Activated CD4-positive, alpha-beta T cell treated with anti-CD3 and anti-CD28 coated beads, Interleukin-2, amount 10 ng/mL, durations not matched to agents 24 days and 14 days (primary cell): ENCODE results near the gene MPPED2. TPM values are rescaled to one million over a fixed set of nuclear protein-coding genes. Genes with fewer than 3 reads are reported as not detected.
"Not testable (repeated sequence)": the region's sequence is repeated elsewhere in the genome, so short reads cannot be mapped to it uniquely, and the experiment has no call there.

ENCODE experiments used
- DNase-seq: peaks from one replicate; pipeline ENCODE4 v3.0.0; 2022
- H3K27ac Mint-ChIP-seq: one replicate; pipeline ENCODE4 v1.8.0; 2022; ENCODE audit warnings: mild to moderate bottlenecking, mixed read lengths
- H3K27me3 Mint-ChIP-seq: one replicate; pipeline ENCODE4 v1.8.0; 2022; ENCODE audit warnings: mixed read lengths
- H3K36me3 Mint-ChIP-seq: one replicate; pipeline ENCODE4 v1.8.0; 2022; ENCODE audit warnings: low read depth, mild to moderate bottlenecking, mixed read lengths
- H3K4me1 Mint-ChIP-seq: one replicate; pipeline ENCODE4 v1.8.0; 2021; ENCODE audit warnings: mixed read lengths
- H3K4me3 Mint-ChIP-seq: one replicate; pipeline ENCODE4 v1.8.0; 2022; ENCODE audit warnings: mild to moderate bottlenecking, moderate library complexity, mixed read lengths
- H3K9me3 Mint-ChIP-seq: one replicate; pipeline ENCODE4 v1.8.0; 2021; ENCODE audit warnings: mixed read lengths
- intact Hi-C: fragments of 100-400 bp; cut with micrococcal nuclease; formaldehyde crosslinking; loops from one replicate; pipeline ENCODE4 v1.15.1; 2023
- total RNA-seq: library from RNA; stranded (reverse); gene quantifications from 2 replicates; pipeline ENCODE4 v1.2.3, GENCODE V29; 2022

MPPED2 gene
- total RNA-seq, 1 donor from 2014 or later: not detected

DNA sequence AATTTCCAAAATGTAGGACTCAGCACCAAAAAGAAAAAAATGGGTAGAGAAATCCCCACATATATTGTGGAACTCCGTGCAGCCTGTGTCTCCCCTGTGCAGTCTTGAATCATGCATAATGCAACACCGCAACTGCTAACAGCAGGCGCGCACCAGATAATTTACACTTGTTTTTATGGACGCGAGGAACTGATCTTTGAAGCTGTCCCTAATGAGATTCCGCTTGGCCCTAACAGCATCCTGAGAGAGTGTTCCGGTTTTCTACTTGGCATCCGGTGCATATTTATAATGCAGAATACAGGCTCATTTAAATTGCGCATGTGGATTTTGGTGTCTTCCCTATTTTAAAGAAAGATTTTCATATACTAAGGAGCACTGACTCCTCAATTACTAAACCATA lies 21.1 kb downstream of the MPPED2 start:
- H3K27me3 Mint-ChIP-seq: no peaks in the 10 kb centered on the region
- no peak overlapping the region for H3K4me3 Mint-ChIP-seq
- no peaks in the 10 kb centered on the region for H3K9me3 Mint-ChIP-seq
- H3K36me3 Mint-ChIP-seq: no peaks in the 10 kb centered on the region
- H3K27ac Mint-ChIP-seq: no peak overlapping the region
- H3K4me1 Mint-ChIP-seq: no peaks in the 10 kb centered on the region
- no peak for DNase-seq
- intact Hi-C loops: no loop called here

DNA sequence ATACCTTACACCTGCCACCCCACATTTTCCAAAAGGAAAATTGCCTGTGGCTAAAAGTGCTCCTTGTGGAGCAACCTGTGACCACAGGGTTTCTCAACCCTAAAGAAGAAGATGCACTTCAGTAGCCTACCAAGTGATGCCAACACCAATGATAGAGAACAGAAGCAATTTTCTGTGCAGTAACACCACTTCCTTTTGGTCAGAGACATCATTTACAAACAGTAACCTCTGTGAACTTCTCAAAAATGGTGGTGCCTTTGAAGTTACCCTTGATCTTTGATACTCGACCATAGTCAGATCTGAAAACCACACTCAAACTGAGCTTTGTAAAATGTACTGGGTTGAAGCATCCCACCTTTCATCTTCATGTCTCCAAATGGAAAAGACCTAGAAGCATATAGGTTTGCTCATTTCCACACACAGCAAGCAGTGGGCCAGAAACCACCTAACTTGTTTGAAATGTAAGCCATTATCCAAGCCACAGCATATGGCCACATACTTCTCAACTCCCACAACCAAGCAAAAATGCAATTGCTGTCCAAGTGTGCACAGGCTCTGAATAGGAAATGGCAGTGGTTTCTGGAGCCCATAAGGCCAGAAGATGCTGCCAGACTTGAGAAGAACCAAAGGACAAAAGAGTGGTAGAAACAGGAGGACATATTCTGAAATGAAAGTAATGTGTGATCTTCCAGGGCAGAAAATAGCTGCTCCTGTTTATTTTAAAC lies 24.3 kb downstream of the MPPED2 start:
- Mint-ChIP-seq H3K4me1 (no peaks in the 10 kb centered on the region), H3K27me3 (no peaks in the 10 kb centered on the region), H3K36me3 (no peaks in the 10 kb centered on the region), H3K9me3 (no peaks in the 10 kb centered on the region), H3K4me3 (no peak overlapping the region), H3K27ac (no peak overlapping the region)
- no peak for DNase-seq
- intact Hi-C loops: no loop called here

DNA sequence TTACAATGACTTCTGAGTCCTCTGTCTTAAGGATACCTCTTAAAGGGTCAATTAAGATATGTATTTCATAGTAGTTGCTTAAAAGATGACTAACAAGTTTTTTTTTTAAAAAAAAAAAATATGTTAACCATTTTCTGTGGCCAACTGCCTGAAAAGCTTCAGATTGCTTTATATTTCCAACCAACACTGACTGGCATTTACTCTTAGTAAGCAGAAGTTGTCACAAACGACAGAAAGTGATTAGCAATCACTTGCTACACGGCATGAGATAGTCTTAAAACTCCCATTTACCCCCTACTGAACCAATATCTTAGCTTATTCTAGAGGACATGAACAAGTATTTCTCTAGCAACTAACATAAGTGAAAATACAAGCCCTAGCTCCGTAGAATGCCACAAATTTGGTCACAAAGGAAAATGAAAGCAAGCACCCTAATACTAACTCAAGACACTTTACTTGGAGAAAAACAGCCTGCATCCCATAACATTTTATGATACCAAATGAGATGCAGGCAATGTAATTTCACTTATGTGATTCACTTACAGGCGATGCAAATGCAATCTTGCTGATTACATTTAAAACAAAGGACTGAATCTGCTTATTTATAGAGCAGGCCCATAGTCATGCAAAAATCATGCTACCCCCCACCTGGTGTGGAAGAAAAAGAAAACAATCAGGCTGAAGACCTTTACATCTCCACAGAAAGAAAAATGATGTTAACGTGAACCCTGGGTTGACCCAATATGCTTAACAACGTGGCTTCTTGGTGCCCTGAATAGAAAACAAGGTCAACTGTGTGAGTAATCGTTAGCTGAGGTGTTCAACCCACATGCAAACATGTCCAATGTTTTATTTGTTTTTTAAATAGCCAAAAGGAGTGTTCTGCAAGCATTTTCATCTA lies 25.7 kb downstream of the MPPED2 start:
- no peaks in the 10 kb centered on the region for H3K27me3 Mint-ChIP-seq
- intact Hi-C loops: no loop called here

DNA sequence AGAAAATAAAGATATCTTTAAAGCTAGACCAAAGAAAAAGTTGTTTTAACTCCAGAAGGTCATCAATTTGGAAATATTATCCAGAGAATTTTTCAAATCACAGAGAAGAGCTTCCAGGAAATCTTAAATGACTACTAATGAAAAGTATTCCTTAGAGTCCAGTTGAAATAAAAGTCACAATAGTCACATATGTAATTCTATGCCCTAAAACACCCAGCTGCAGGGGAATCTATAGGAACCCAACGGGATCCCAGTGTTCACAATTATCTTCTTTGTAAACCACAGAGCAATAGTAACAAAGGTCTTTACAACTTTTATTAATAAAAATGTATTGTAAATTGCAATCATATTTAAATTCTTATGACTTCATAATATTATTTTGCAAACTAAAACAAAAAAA lies 27.1 kb downstream of the MPPED2 start:
- Mint-ChIP-seq H3K36me3 (no peaks in the 10 kb centered on the region), H3K27me3 (no peaks in the 10 kb centered on the region), H3K9me3 (no peaks in the 10 kb centered on the region), H3K4me3 (no peak overlapping the region), H3K4me1 (no peaks in the 10 kb centered on the region), H3K27ac (no peak overlapping the region)
- intact Hi-C loops: no loop called here
- DNase-seq: no peak

More for the DNA sequence above, 25.7 kb downstream of the MPPED2 start:
- Mint-ChIP-seq H3K27ac (no peak overlapping the region), H3K9me3 (no peaks in the 10 kb centered on the region), H3K4me1 (no peaks in the 10 kb centered on the region), H3K4me3 (no peak overlapping the region), H3K36me3 (no peaks in the 10 kb centered on the region)
- no peak for DNase-seq

DNA sequence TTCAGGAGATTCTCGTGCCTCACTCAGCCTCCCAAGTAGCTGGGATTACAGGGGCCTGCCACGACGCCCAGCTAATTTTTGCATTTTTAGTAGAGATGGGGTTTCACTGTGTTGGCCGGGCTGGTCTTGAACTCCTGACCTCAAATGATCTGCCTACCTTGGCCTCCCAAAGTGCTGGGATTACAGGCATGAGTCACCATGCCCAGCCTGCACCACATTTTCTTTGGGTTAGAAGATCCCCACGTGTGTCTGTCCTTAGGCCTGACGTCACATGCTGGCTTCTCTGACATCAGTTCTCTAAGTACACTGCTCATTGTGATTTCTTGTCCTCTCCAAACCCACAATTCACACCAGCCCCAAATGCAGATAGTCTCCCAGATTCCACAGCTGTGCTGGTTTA lies 31.6 kb downstream of the MPPED2 start:
- H3K9me3 Mint-ChIP-seq, intact Hi-C loops, H3K4me1 Mint-ChIP-seq, DNase-seq, H3K27me3 Mint-ChIP-seq, H3K27ac Mint-ChIP-seq, H3K36me3 Mint-ChIP-seq, H3K4me3 Mint-ChIP-seq: not testable (repeated sequence)

DNA sequence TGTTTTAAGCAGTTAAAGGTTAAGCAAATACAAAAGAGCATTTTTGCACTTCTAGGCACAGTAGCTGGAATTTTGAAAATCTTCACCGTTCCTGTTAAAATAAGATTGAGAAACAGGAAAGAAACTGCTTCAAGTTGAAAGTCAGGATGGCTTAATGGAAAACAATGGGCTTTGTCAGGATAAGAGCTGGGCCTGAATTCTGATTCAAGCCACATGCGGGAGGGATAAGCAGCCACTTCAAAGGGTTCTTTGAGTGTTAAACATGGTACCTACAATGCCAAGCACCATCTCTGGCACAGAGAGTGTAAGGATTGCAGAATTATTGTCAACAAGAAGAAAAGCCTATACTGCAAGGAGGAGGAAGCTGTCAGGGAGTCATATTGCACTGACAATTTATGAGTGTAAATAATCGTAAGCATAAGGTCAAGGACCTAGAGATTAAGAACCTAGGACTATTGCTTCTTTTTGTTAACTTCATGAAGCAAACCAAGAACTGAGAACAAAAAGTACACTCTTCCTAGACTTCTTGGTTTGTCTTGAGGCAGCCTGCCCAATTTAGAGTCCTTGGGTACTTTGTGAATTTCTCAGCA lies 32.5 kb downstream of the MPPED2 start:
- DNase-seq: no peak
- no peaks in the 10 kb centered on the region for H3K36me3 Mint-ChIP-seq
- H3K4me3 Mint-ChIP-seq: no peak overlapping the region
- H3K27me3 Mint-ChIP-seq: no peaks in the 10 kb centered on the region
- H3K9me3 Mint-ChIP-seq: no peaks in the 10 kb centered on the region
- H3K27ac Mint-ChIP-seq: no peak overlapping the region
- H3K4me1 Mint-ChIP-seq: no peaks in the 10 kb centered on the region
- intact Hi-C loops: no loop called here

DNA sequence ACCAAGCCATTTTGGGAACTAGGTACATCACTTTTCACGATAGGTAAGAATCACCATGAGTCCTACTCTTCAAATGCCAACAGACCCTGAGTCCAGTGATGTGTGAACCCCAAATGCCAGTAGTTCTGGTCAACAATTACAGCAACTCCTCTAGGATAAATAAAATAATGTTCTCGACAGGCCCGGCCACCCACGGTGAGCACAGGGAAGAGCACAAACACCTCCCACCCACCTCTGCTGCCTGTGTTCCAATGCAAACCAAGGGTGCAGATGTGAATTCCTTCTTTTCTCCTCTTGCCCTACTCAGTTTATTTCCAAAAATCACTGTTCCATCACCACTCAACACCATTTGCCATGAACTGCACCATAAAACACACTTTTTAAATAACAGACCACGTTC lies 33.3 kb downstream of the MPPED2 start:
- H3K27me3 Mint-ChIP-seq: no peaks in the 10 kb centered on the region
- H3K4me3 Mint-ChIP-seq: no peak overlapping the region
- no peak overlapping the region for H3K27ac Mint-ChIP-seq
- DNase-seq: no peak
- no peaks in the 10 kb centered on the region for H3K4me1 Mint-ChIP-seq
- H3K9me3 Mint-ChIP-seq: no peaks in the 10 kb centered on the region
- intact Hi-C loops: no loop called here
- no peaks in the 10 kb centered on the region for H3K36me3 Mint-ChIP-seq

DNA sequence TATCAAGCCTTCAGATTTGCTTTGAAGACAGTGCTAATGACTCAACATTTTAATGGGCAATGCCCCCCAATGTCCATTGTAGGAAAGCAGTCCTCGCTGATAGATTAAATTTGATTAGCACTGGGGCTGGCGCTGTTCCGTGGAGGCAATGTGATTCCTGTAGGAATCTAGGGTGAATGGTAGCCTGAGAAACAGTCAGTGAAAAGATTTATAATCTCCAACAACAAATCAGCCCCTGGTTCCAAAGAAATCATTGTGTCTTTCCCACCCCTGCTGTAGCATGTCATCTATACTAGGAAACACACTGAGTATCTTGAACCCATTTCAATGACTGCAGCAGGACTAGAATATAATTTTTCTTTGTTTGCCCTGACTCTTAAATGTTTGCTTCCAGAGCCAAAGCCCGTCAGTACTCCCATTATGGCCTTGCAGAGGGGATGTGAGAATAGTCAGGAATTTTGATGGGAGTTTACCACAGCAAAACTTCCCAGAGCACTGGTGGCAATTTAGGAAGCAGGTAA lies 36.1 kb downstream of the MPPED2 start:
- H3K4me1 Mint-ChIP-seq: no peaks in the 10 kb centered on the region
- H3K36me3 Mint-ChIP-seq: no peaks in the 10 kb centered on the region
- intact Hi-C loops: no loop called here
- H3K27ac Mint-ChIP-seq: no peak overlapping the region
- no peak for DNase-seq
- no peak overlapping the region for H3K4me3 Mint-ChIP-seq
- no peaks in the 10 kb centered on the region for H3K27me3 Mint-ChIP-seq
- no peaks in the 10 kb centered on the region for H3K9me3 Mint-ChIP-seq

DNA sequence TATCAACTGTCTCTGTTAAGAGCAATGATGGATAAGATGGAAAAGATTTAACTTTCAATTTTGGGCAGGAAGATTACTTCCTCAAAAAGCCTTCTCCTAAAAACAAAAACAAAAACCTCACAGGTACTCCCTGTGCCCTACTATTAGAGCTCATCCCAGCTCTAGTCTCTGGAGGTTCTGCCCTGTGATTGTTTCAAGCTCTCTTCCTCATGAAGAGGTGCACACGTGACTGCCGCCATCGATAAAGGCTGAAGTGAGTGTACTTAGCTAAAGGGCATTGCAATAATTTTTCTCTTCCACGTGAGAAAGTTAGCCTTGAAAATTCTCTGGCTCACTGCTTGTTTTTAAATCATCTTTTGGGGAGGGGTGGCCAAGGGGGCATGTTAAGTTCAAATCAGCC lies 36.6 kb downstream of the MPPED2 start:
- H3K27me3 Mint-ChIP-seq: no peaks in the 10 kb centered on the region
- no peaks in the 10 kb centered on the region for H3K4me1 Mint-ChIP-seq
- H3K9me3 Mint-ChIP-seq: no peaks in the 10 kb centered on the region
- H3K36me3 Mint-ChIP-seq: no peaks in the 10 kb centered on the region
- DNase-seq: no peak
- intact Hi-C loops: no loop called here
- H3K4me3 Mint-ChIP-seq: no peak overlapping the region
- H3K27ac Mint-ChIP-seq: no peak overlapping the region

DNA sequence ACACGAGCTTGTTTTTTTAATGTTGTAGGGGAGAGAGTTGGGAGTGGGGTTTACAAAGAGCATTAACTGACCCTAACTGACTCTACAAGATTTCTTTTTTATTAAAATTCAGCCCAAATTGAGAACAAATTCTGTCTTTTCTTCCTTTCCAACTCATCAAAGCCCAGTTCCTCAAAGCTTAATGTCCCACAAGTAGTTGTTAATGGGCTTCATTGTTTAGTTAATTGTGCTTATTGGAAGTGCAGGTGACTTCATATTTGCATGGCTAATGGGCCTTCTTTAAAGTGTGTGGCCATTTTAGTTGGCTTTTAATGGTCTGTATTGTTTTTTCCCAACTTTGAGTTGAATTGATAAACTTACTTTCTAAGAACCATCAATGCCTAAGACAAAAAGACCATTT lies 39.8 kb downstream of the MPPED2 start:
- H3K4me1 Mint-ChIP-seq: no peaks in the 10 kb centered on the region
- H3K9me3 Mint-ChIP-seq: no peaks in the 10 kb centered on the region
- intact Hi-C loops: no loop called here
- H3K27me3 Mint-ChIP-seq: no peaks in the 10 kb centered on the region
- DNase-seq: no peak
- H3K36me3 Mint-ChIP-seq: no peaks in the 10 kb centered on the region
- H3K4me3 Mint-ChIP-seq: no peak overlapping the region
- no peak overlapping the region for H3K27ac Mint-ChIP-seq

DNA sequence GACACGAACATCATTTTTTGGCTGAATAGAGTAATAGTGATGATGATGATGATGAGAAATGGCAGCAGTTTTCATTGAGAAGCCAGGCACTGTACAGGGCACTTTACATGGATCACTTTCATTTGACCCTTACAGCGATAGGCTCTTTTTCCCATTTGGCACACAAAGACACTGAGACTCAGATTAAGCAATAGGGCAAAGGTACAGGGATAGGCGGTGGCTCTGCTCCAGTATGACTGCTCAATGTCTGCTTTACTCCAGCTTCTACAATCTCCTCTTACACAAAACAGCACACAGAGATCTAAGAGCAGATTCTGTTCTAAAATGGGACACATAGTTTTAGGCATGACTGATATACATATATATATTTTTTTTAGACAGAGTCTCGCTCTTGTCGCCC lies 40.6 kb downstream of the MPPED2 start:
- Mint-ChIP-seq H3K36me3 (no peaks in the 10 kb centered on the region), H3K27ac (no peak overlapping the region), H3K4me3 (no peak overlapping the region), H3K27me3 (no peaks in the 10 kb centered on the region), H3K9me3 (no peaks in the 10 kb centered on the region), H3K4me1 (no peaks in the 10 kb centered on the region)
- DNase-seq: no peak
- intact Hi-C loops: no loop called here

DNA sequence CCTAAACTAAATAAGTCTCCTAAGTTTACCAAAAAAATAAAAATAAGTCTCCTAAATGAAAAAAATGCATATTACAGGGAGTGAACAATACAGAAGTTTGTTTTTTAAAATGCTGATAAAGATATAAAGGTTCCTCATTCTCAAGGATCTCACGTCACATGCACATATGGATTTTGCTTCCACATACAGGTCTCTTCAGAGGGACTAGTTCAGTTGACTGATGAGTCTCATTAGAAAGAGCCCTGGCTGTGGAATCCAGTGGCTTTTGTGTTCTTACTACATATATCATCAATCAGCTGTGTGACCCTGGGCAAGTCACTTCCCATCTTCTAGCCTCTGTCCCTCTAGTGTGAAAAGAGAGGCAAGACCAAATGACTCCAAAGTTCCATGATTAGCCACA lies 43.1 kb downstream of the MPPED2 start:
- H3K9me3 Mint-ChIP-seq: no peaks in the 10 kb centered on the region

DNA sequence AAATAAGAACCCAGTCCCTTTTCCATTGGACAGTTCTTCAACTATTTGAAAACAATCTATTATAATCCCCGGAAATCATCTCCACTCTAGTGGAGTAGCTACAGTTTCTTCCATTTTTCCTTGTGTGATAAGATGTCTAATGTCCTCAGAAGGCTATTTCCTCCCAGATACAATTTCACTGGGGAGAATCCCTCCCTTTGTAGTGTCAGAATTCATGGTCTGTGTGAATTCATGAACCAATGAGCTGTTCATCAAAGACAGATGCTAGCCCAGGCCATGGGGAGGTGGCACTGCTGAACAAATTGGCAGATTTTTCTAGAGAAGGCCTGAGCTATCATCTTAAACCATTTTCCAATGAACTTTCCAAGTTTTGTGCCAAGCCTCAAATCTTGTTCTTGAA lies 45.4 kb downstream of the MPPED2 start:
- Mint-ChIP-seq H3K4me1 (no peaks in the 10 kb centered on the region), H3K9me3 (no peaks in the 10 kb centered on the region), H3K27ac (no peak overlapping the region)

More for the DNA sequence above, 43.1 kb downstream of the MPPED2 start:
- Mint-ChIP-seq H3K27ac (no peak overlapping the region), H3K36me3 (no peaks in the 10 kb centered on the region), H3K4me1 (no peaks in the 10 kb centered on the region), H3K27me3 (no peaks in the 10 kb centered on the region), H3K4me3 (no peak overlapping the region)
- no peak for DNase-seq
- intact Hi-C loops: no loop called here

DNA sequence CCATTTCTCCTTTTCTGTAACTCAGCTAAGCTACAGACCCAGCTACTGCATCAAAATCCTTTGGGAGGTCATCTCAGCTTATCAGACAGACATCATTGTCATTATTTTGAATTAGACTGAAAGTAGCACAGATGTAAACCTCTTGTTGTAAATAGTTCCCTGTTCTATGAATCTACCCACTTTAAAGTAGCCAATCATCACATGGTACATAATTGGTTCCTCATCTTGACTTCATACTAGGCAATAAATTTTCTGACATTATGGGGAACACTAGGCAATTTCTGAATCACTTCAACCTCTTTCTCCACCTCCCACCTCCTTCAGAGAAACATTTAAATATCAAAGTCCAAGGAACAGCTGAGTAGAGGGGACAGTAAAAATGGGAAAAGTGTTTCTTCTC lies 47.9 kb downstream of the MPPED2 start:
- intact Hi-C loops: no loop called here
- no peak for DNase-seq
- no peaks in the 10 kb centered on the region for H3K9me3 Mint-ChIP-seq
- no peaks in the 10 kb centered on the region for H3K27me3 Mint-ChIP-seq
- no peak overlapping the region for H3K27ac Mint-ChIP-seq
- no peak overlapping the region for H3K4me3 Mint-ChIP-seq
- H3K4me1 Mint-ChIP-seq: no peaks in the 10 kb centered on the region
- no peaks in the 10 kb centered on the region for H3K36me3 Mint-ChIP-seq

More for the DNA sequence above, 45.4 kb downstream of the MPPED2 start:
- intact Hi-C loops: no loop called here
- Mint-ChIP-seq H3K36me3 (no peaks in the 10 kb centered on the region), H3K4me3 (no peak overlapping the region), H3K27me3 (no peaks in the 10 kb centered on the region)
- DNase-seq: no peak
